Measurements from ENCODE around the gene ERGIC1. TPM values are rescaled to one million over a fixed set of nuclear protein-coding genes. Genes with fewer than 3 reads are reported as not detected.

ERGIC1 gene
- total and polyA plus RNA-seq, 2 of the 8 experiments (the other 6 are each of a cell fraction or from before 2014, with no cell fraction given) = 95.3 to 106 TPM

- H3K23me2 ChIP-seq (ENCODE audit: low read depth, low read length) = no peaks in the 10 kb centered on the region
- H3K27me3 ChIP-seq (replicated peaks in 1 of 4; ENCODE audit: control insufficient read depth in 3 of 4, extremely low read depth in 1 of 4, insufficient read depth in 3 of 4, low read length in 3 of 4) = no peaks in the 10 kb centered on the region
- no peak overlapping the region for H3K14ac ChIP-seq (ENCODE audit: insufficient read length)
- no peak overlapping the region for H3K23ac ChIP-seq (ENCODE audit: insufficient read length)
- WGBS, 2 experiments (ENCODE audit: extremely low coverage in 1 of 2, insufficient coverage in 1 of 2, insufficient read length in 1 of 2, insufficient replicate concordance in 2 of 2, low coverage in 1 of 2, low lambda C conversion rate in 2 of 2, missing lambda C conversion rate in 1 of 2) = 76% methylated on average over 10 of the region's 10 CpGs; no CpG with 5 or more reads in 1 of the 2 experiments
- no peak overlapping the region for H2BK12ac ChIP-seq (ENCODE audit: low read depth, low read length)
- TF ChIP-seq KDM4A (IDR thresholded peaks at IDR 0.05; ENCODE audit: low read depth, low read length, severe bottlenecking) (no peak), SIN3A (conservative IDR thresholded peaks at IDR 0.05 in 1 of 2, IDR thresholded peaks at IDR 0.05 in 1 of 2; ENCODE audit: low read depth in 1 of 2, low read length in 2 of 2) (no peak), EZH2 (IDR thresholded peaks at IDR 0.05; ENCODE audit: low read depth, low read length, severe bottlenecking) (no peak), E2F6 (IDR thresholded peaks at IDR 0.05) (no peak), NANOG (IDR thresholded peaks at IDR 0.05; ENCODE audit: insufficient read depth, low read depth, low read length, poor library complexity, severe bottlenecking) (no peak), SRF (IDR thresholded peaks at IDR 0.05; ENCODE audit: low read depth, low read length) (no peak), CHD1 (IDR thresholded peaks at IDR 0.05; ENCODE audit: low read depth, low read length) (no peak), ATF3 (IDR thresholded peaks at IDR 0.05; ENCODE audit: insufficient read depth, low read depth, low read length) (no peak)
- peaks cover 2 to 13% (median 9%) of the 10 kb centered on the region in 4 experiments; a peak in 6 of 8 replicates for H3K36me3 ChIP-seq (ENCODE audit: control insufficient read depth in 2 of 4, insufficient read depth in 4 of 4, low read length in 3 of 4)
- ChIA-PET POLR2A (ENCODE audit: partially characterized antibody) (interaction anchor here (0.8 to 1.8 kb wide), 2 partner anchors 8 to 10 kb away, joined by 3 to 6 read pairs; no protein-coding TSS in a partner anchor), CTCF (ENCODE audit: partially characterized antibody) (interaction anchor here (1.1 to 3.7 kb wide), 7 partner anchors 26 to 193 kb away, joined by 3 to 31 read pairs (median 7); partner anchors contain the start of gene DUSP1)
- no peak overlapping the region for H2BK15ac ChIP-seq (ENCODE audit: low read length)
- FAIRE-seq = no peak
- H3K4ac ChIP-seq (replicated peaks; ENCODE audit: insufficient read length, low read depth, low read length) = no peak overlapping the region
- no peak overlapping the region for H3K18ac ChIP-seq (ENCODE audit: extremely low read depth, low read length)
- no peak overlapping the region for H2BK20ac ChIP-seq (ENCODE audit: low read length)
- H3K9ac ChIP-seq (replicated peaks in 1 of 4; ENCODE audit: extremely low read depth in 1 of 4, low read depth in 3 of 4, low read length in 3 of 4) = no peak overlapping the region
- no peak overlapping the region for H2BK120ac ChIP-seq (replicated peaks; ENCODE audit: low read depth, low read length)
- no peak overlapping the region for H2BK5ac ChIP-seq (ENCODE audit: low read depth, low read length)
- no peak overlapping the region for H2AFZ ChIP-seq (ENCODE audit: low read length)
- no peaks in the 10 kb centered on the region for H3K79me1 ChIP-seq (ENCODE audit: low read depth, low read length)
- no peaks in the 10 kb centered on the region for H3K9me3 ChIP-seq (ENCODE audit: insufficient read depth in 2 of 2, low read depth in 1 of 2, low read length in 1 of 2)
- no peak for DNase-seq (ENCODE audit: low read depth in 1 of 2, low spot score in 2 of 2)
- peaks cover 0 to 9% (median 4%) of the 10 kb centered on the region in 4 experiments; a peak in 5 of 7 replicates for H3K4me1 ChIP-seq (replicated peaks in 1 of 4; ENCODE audit: control insufficient read depth in 3 of 4, insufficient read depth in 4 of 4, low read length in 3 of 4)
- H3K27ac ChIP-seq (ENCODE audit: low read depth, low read length) = no peak overlapping the region
- H3K4me3 ChIP-seq (ENCODE audit: extremely low read depth in 1 of 4, insufficient read depth in 2 of 4, low read depth in 3 of 4, low read length in 4 of 4) = no peak overlapping the region
- H4K91ac ChIP-seq (replicated peaks; ENCODE audit: insufficient read length, low read length) = no peak overlapping the region
- no peaks in the 10 kb centered on the region for H3K79me2 ChIP-seq (ENCODE audit: control insufficient read depth in 1 of 2, insufficient read depth in 2 of 2, low read length in 2 of 2)
- no peak overlapping the region for H2AK5ac ChIP-seq (ENCODE audit: low read depth, low read length)
- H4K5ac ChIP-seq (ENCODE audit: insufficient read length, low read depth, low read length) = no peak overlapping the region
- no peak overlapping the region for H3K56ac ChIP-seq (replicated peaks; ENCODE audit: insufficient read length, low read depth, low read length)
- H3K4me2 ChIP-seq (ENCODE audit: insufficient read depth in 1 of 2, low read depth in 2 of 2, low read length in 2 of 2) = no peak overlapping the region
- H4K20me1 ChIP-seq (replicated peaks in 1 of 2; ENCODE audit: control insufficient read depth in 1 of 2, insufficient read depth in 2 of 2, low read length in 2 of 2) = peaks cover 8 to 17% of the 10 kb centered on the region in 2 experiments
- no peak overlapping the region; the same call in 1 of the 2 replicates for H4K8ac ChIP-seq (ENCODE audit: extremely low read depth, insufficient read depth, low read length)
Measured at GRCh38 chr5:172906888-172907287, 72.8 kb downstream of the ERGIC1 start.
